Measurements from ENCODE around the gene SON. TPM values are rescaled to one million over a fixed set of nuclear protein-coding genes. Genes with fewer than 3 reads are reported as not detected.

Gene SON
- total and polyA plus RNA-seq, 2 of the 13 experiments (the other 11 are each of a cell fraction or from before 2014, with no cell fraction given), result 61.3 to 78.3 TPM

GRCh38 chr21:33566514-33566913 lies 23.7 kb downstream of the SON start:
- FAIRE-seq, result no peak
- POLR2A ChIA-PET, result no interaction called here
- Histone ChIP-seq H2AFZ (ENCODE audit: low read length) (no peak overlapping the region), H3K27ac (ENCODE audit: extremely low read length, insufficient read depth, low read length) (no peak overlapping the region), H3K27me3 (ENCODE audit: control insufficient read depth in 1 of 2, insufficient read depth in 2 of 2, low read length in 2 of 2) (no peaks in the 10 kb centered on the region; a peak in 1 of 5 replicates), H3K9me3 (ENCODE audit: low read length) (no peaks in the 10 kb centered on the region), H3K4me3 (replicated peaks in 1 of 3; ENCODE audit: insufficient read depth in 1 of 3, low read depth in 2 of 3, low read length in 3 of 3) (no peak overlapping the region), H3K79me2 (ENCODE audit: insufficient read depth, low read length) (peaks cover 6% of the 10 kb centered on the region), H3K4me1 (ENCODE audit: insufficient read depth, low read length) (peaks cover 27% of the 10 kb centered on the region), H3K36me3 (replicated peaks in 1 of 2; ENCODE audit: control insufficient read depth in 1 of 2, insufficient read depth in 2 of 2, low read length in 2 of 2) (peaks cover 7 to 37% of the 10 kb centered on the region in 2 experiments), H4K20me1 (ENCODE audit: insufficient read depth, low read length) (no peaks in the 10 kb centered on the region), H3K4me2 (ENCODE audit: low read depth, low read length) (no peak overlapping the region), H3K9ac (ENCODE audit: insufficient read depth, low read depth, low read length) (no peak overlapping the region)
- no TSS peak for BruUV-seq (replicated peaks)
- no peak for DNase-seq (ENCODE audit: low spot score)
- 97% methylated on average over 2 of the region's 2 CpGs for WGBS (ENCODE audit: low lambda C conversion rate)
- CTCF ChIA-PET (ENCODE audit: low intra/inter-chr PET ratio, low total read pairs), result no interaction called here
- intact Hi-C loops (cut with micrococcal nuclease; ENCODE audit: unreplicated experiment), result no loop called here
- in situ Hi-C loops (cut with HindIII; ENCODE audit: extremely low pct_ligation_motif_present, low pct_unique_long_range_greater_than_20kb), result no loop called here
- ATAC-seq, result no peak
- TF ChIP-seq NR2F6 (IDR thresholded peaks at IDR 0.05) (no peak), NR2F6 (CRISPR knock-in tag; IDR thresholded peaks at IDR 0.05) (no peak), ZNF558 (CRISPR knock-in tag; IDR thresholded peaks at IDR 0.05; ENCODE audit: borderline replicate concordance) (no peak), ZFP1 (CRISPR knock-in tag; IDR thresholded peaks at IDR 0.05) (no peak)
- TF ChIP-seq, protein P1, sequence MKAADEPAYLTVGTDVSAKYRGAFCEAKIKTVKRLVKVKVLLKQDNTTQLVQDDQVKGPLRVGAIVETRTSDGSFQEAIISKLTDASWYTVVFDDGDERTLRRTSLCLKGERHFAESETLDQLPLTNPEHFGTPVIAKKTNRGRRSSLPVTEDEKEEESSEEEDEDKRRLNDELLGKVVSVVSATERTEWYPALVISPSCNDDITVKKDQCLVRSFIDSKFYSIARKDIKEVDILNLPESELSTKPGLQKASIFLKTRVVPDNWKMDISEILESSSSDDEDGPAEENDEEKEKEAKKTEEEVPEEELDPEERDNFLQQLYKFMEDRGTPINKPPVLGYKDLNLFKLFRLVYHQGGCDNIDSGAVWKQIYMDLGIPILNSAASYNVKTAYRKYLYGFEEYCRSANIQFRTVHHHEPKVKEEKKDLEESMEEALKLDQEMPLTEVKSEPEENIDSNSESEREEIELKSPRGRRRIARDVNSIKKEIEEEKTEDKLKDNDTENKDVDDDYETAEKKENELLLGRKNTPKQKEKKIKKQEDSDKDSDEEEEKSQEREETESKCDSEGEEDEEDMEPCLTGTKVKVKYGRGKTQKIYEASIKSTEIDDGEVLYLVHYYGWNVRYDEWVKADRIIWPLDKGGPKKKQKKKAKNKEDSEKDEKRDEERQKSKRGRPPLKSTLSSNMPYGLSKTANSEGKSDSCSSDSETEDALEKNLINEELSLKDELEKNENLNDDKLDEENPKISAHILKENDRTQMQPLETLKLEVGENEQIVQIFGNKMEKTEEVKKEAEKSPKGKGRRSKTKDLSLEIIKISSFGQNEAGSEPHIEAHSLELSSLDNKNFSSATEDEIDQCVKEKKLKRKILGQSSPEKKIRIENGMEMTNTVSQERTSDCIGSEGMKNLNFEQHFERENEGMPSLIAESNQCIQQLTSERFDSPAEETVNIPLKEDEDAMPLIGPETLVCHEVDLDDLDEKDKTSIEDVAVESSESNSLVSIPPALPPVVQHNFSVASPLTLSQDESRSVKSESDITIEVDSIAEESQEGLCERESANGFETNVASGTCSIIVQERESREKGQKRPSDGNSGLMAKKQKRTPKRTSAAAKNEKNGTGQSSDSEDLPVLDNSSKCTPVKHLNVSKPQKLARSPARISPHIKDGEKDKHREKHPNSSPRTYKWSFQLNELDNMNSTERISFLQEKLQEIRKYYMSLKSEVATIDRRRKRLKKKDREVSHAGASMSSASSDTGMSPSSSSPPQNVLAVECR (CRISPR knock-in tag; IDR thresholded peaks at IDR 0.05; ENCODE audit: borderline replicate concordance), result no peak
- TF ChIP-seq, protein P2, sequence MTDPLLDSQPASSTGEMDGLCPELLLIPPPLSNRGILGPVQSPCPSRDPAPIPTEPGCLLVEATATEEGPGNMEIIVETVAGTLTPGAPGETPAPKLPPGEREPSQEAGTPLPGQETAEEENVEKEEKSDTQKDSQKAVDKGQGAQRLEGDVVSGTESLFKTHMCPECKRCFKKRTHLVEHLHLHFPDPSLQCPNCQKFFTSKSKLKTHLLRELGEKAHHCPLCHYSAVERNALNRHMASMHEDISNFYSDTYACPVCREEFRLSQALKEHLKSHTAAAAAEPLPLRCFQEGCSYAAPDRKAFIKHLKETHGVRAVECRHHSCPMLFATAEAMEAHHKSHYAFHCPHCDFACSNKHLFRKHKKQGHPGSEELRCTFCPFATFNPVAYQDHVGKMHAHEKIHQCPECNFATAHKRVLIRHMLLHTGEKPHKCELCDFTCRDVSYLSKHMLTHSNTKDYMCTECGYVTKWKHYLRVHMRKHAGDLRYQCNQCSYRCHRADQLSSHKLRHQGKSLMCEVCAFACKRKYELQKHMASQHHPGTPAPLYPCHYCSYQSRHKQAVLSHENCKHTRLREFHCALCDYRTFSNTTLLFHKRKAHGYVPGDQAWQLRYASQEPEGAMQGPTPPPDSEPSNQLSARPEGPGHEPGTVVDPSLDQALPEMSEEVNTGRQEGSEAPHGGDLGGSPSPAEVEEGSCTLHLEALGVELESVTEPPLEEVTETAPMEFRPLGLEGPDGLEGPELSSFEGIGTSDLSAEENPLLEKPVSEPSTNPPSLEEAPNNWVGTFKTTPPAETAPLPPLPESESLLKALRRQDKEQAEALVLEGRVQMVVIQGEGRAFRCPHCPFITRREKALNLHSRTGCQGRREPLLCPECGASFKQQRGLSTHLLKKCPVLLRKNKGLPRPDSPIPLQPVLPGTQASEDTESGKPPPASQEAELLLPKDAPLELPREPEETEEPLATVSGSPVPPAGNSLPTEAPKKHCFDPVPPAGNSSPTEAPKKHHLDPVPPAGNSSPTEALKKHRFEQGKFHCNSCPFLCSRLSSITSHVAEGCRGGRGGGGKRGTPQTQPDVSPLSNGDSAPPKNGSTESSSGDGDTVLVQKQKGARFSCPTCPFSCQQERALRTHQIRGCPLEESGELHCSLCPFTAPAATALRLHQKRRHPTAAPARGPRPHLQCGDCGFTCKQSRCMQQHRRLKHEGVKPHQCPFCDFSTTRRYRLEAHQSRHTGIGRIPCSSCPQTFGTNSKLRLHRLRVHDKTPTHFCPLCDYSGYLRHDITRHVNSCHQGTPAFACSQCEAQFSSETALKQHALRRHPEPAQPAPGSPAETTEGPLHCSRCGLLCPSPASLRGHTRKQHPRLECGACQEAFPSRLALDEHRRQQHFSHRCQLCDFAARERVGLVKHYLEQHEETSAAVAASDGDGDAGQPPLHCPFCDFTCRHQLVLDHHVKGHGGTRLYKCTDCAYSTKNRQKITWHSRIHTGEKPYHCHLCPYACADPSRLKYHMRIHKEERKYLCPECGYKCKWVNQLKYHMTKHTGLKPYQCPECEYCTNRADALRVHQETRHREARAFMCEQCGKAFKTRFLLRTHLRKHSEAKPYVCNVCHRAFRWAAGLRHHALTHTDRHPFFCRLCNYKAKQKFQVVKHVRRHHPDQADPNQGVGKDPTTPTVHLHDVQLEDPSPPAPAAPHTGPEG (CRISPR knock-in tag; IDR thresholded peaks at IDR 0.05), result no peak
- TF ChIP-seq, protein P3, sequence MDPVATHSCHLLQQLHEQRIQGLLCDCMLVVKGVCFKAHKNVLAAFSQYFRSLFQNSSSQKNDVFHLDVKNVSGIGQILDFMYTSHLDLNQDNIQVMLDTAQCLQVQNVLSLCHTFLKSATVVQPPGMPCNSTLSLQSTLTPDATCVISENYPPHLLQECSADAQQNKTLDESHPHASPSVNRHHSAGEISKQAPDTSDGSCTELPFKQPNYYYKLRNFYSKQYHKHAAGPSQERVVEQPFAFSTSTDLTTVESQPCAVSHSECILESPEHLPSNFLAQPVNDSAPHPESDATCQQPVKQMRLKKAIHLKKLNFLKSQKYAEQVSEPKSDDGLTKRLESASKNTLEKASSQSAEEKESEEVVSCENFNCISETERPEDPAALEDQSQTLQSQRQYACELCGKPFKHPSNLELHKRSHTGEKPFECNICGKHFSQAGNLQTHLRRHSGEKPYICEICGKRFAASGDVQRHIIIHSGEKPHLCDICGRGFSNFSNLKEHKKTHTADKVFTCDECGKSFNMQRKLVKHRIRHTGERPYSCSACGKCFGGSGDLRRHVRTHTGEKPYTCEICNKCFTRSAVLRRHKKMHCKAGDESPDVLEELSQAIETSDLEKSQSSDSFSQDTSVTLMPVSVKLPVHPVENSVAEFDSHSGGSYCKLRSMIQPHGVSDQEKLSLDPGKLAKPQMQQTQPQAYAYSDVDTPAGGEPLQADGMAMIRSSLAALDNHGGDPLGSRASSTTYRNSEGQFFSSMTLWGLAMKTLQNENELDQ (CRISPR knock-in tag; IDR thresholded peaks at IDR 0.05; ENCODE audit: borderline replicate concordance), result no peak

Data from HepG2 (cell line).